ENCODE results near the gene NOS1AP. TPM values are rescaled to one million over a fixed set of nuclear protein-coding genes. Genes with fewer than 3 reads are reported as not detected.

Gene NOS1AP
- polyA plus RNA-seq, 1 of the 3 experiments (the other 2 are of a cell fraction), result 0.03 TPM

GRCh38 chr1:162397039-162397448, 327.6 kb downstream of the NOS1AP start:
- no peak overlapping the region for H3K4me2 ChIP-seq
- POLR2A ChIA-PET, result no interaction called here
- H3K4me1 ChIP-seq (ENCODE audit: control insufficient read depth in 1 of 2, insufficient read depth in 2 of 2, low read depth in 1 of 2, low read length in 1 of 2), result no peaks in the 10 kb centered on the region; a peak in 2 of 4 replicates
- H3F3A ChIP-seq (replicated peaks; ENCODE audit: insufficient read depth), result peaks cover 5% of the 10 kb centered on the region
- no peak for DNase-seq
- WGBS (ENCODE audit: low lambda C conversion rate), result 91% methylated on average over 3 of the region's 3 CpGs
- no peaks in the 10 kb centered on the region for H3K79me2 ChIP-seq (ENCODE audit: insufficient read depth)
- no peak overlapping the region for H3K27ac ChIP-seq (ENCODE audit: low read depth in 2 of 2, low read length in 1 of 2)
- H2AFZ ChIP-seq (ENCODE audit: low read depth), result no peak overlapping the region
- CTCF ChIA-PET, result interaction anchor here (1.2 kb wide), 1 partner anchor 59 kb away, joined by 3 read pairs; no protein-coding TSS in a partner anchor
- no peaks in the 10 kb centered on the region; the same call in 1 of the 2 replicates for H3K27me3 ChIP-seq (ENCODE audit: insufficient read depth)
- no peaks in the 10 kb centered on the region for H4K20me1 ChIP-seq (ENCODE audit: insufficient read depth)
- no peaks in the 10 kb centered on the region for H3K9me3 ChIP-seq
- no peak for TF ChIP-seq MEF2A (IDR thresholded peaks at IDR 0.05; ENCODE audit: borderline replicate concordance, low read depth)
- no peak for TF ChIP-seq MAX (IDR thresholded peaks at IDR 0.05; ENCODE audit: low read depth)
- no peak for TF ChIP-seq RXRA (IDR thresholded peaks at IDR 0.05; ENCODE audit: borderline replicate concordance, low read depth)
- TF ChIP-seq CHD2 (IDR thresholded peaks at IDR 0.05; ENCODE audit: low read length, partially characterized antibody), result no peak
- TF ChIP-seq RFX5 (IDR thresholded peaks at IDR 0.05; ENCODE audit: low read length), result no peak
- TF ChIP-seq GABPA (IDR thresholded peaks at IDR 0.05; ENCODE audit: low read depth), result no peak
- no peak for TF ChIP-seq TEAD4 (IDR thresholded peaks at IDR 0.05; ENCODE audit: borderline replicate concordance, insufficient read depth)
- no peak for TF ChIP-seq USF2 (IDR thresholded peaks at IDR 0.05; ENCODE audit: borderline replicate concordance, low read depth, low read length)
- TF ChIP-seq EZH2phosphoT487 (IDR thresholded peaks at IDR 0.05; ENCODE audit: borderline replicate concordance, low read depth), result no peak
- TF ChIP-seq FOXM1 (IDR thresholded peaks at IDR 0.05; ENCODE audit: low read depth), result no peak
- no peak for TF ChIP-seq TCF12 (IDR thresholded peaks at IDR 0.05)
- no peak for TF ChIP-seq FOXJ3 (CRISPR knock-in tag; IDR thresholded peaks at IDR 0.05)
- TF ChIP-seq PBX3 (IDR thresholded peaks at IDR 0.05), result no peak
- no peak for TF ChIP-seq FOSL2 (IDR thresholded peaks at IDR 0.05; ENCODE audit: borderline replicate concordance, low read depth)
- no peaks in the 10 kb centered on the region for H3K36me3 ChIP-seq (replicated peaks in 1 of 2; ENCODE audit: control insufficient read depth in 1 of 2, insufficient read depth in 2 of 2, low read length in 1 of 2)
- no peak overlapping the region for H3K9ac ChIP-seq
- no peaks in the 10 kb centered on the region for H3K9me2 ChIP-seq
- H3K4me3 ChIP-seq (ENCODE audit: low read depth in 2 of 2, low read length in 1 of 2), result no peak overlapping the region

- ChIA-PET POLR2A (no interaction called here), CTCF (interaction anchor here (1.2 to 2.1 kb wide), 2 partner anchors 60 to 342 kb away, joined by 3 to 7 read pairs; no protein-coding TSS in a partner anchor)
- WGBS (ENCODE audit: low lambda C conversion rate), result 55% methylated on average over 3 of the region's 3 CpGs
- no peak for TF ChIP-seq TAF1 (IDR thresholded peaks at IDR 0.05; ENCODE audit: borderline replicate concordance, low read depth, low read length)
- TF ChIP-seq TCF12 (IDR thresholded peaks at IDR 0.05), result no peak
- no peak for TF ChIP-seq GATA2 (CRISPR knock-in tag; IDR thresholded peaks at IDR 0.05)
- TF ChIP-seq PBX3 (IDR thresholded peaks at IDR 0.05), result no peak
- TF ChIP-seq TEAD4 (IDR thresholded peaks at IDR 0.05; ENCODE audit: borderline replicate concordance, insufficient read depth), result no peak
- no peak for TF ChIP-seq ELF1 (IDR thresholded peaks at IDR 0.05)
- TF ChIP-seq RFX5 (IDR thresholded peaks at IDR 0.05; ENCODE audit: low read length), result no peak
- TF ChIP-seq ZBTB33 (IDR thresholded peaks at IDR 0.05; ENCODE audit: borderline replicate concordance, low read depth), result no peak
- no peak for TF ChIP-seq FOXM1 (IDR thresholded peaks at IDR 0.05; ENCODE audit: low read depth)
- no peak for TF ChIP-seq CHD2 (IDR thresholded peaks at IDR 0.05; ENCODE audit: low read length, partially characterized antibody)
- TF ChIP-seq SIN3A (IDR thresholded peaks at IDR 0.05; ENCODE audit: borderline replicate concordance, low read depth, low read length), result no peak
- TF ChIP-seq IRF3 (IDR thresholded peaks at IDR 0.05; ENCODE audit: low read depth, low read length), result no peak
These were observed 328.6 kb downstream of the NOS1AP start for GRCh38 chr1:162397943-162398560.

More at GRCh38 chr1:162397943-162398560, 328.6 kb downstream of the NOS1AP start:
- Histone ChIP-seq H3K4me2 (no peak overlapping the region), H2AFZ (ENCODE audit: low read depth) (no peak overlapping the region), H3K9ac (no peak overlapping the region), H3K9me2 (no peaks in the 10 kb centered on the region), H3K27ac (ENCODE audit: low read depth in 2 of 2, low read length in 1 of 2) (no peak overlapping the region), H3K27me3 (ENCODE audit: insufficient read depth) (no peaks in the 10 kb centered on the region; the same call in 1 of the 2 replicates), H3K9me3 (no peaks in the 10 kb centered on the region), H3K36me3 (replicated peaks in 1 of 2; ENCODE audit: control insufficient read depth in 1 of 2, insufficient read depth in 2 of 2, low read length in 1 of 2) (no peaks in the 10 kb centered on the region), H4K20me1 (ENCODE audit: insufficient read depth) (no peaks in the 10 kb centered on the region), H3F3A (replicated peaks; ENCODE audit: insufficient read depth) (no peaks in the 10 kb centered on the region), H3K79me2 (ENCODE audit: insufficient read depth) (no peaks in the 10 kb centered on the region), H3K4me1 (ENCODE audit: control insufficient read depth in 1 of 2, insufficient read depth in 2 of 2, low read depth in 1 of 2, low read length in 1 of 2) (no peaks in the 10 kb centered on the region; a peak in 2 of 4 replicates), H3K4me3 (ENCODE audit: low read depth in 2 of 2, low read length in 1 of 2) (no peak overlapping the region)
- no peak for DNase-seq

Data from SK-N-SH (cell line).